Gastrocnemius medialis (tissue), 4 donors: ENCODE results near the gene IL17C. TPM values are rescaled to one million over a fixed set of nuclear protein-coding genes. Genes with fewer than 3 reads are reported as not detected.
A peak's percentile ranks its signal among the peaks of the same experiment; 100 is the strongest.

ENCODE experiments used
- ATAC-seq, 2 donors: fragments of 150-250 bp; one replicate each; pipeline ENCODE4 v1.9.1; 2016
- DNase-seq, 2 donors: peaks; one replicate each; pipeline ENCODE4 v3.0.0-alpha.2; 2019
- H3K27ac ChIP-seq, 4 donors: fragments of 200-600 bp; sonication (generic); 1 replicate in 1 of 4; 2 replicates in 3 of 4; pipeline ENCODE4 v1.5.1; 2016 to 2018; ENCODE audit warnings: mild to moderate bottlenecking in 2 of 4, moderate library complexity in 1 of 4
- H3K27me3 ChIP-seq, 3 donors: fragments of 200-600 bp; sonication (generic) in 2 of 3; 1 replicate in 1 of 3; 2 replicates in 2 of 3; pipeline versions ENCODE4 v1.5.1 to v1.6.0; 2016 to 2019; ENCODE audit warnings: mild to moderate bottlenecking in 1 of 3, moderate library complexity in 1 of 3
- H3K36me3 ChIP-seq, 2 donors: fragments of 200-600 bp; sonication (generic) in 1 of 2; one replicate each; pipeline ENCODE4 v1.5.1; 2017 to 2018
- H3K4me1 ChIP-seq, 2 donors: fragments of 200-600 bp; sonication (generic) in 1 of 2; one replicate each; pipeline ENCODE4 v1.5.1; 2016 to 2017; ENCODE audit warnings: mild to moderate bottlenecking in 2 of 2
- H3K4me3 ChIP-seq, 4 donors: fragments of 200-600 bp; sonication (generic) in 3 of 4; 1 replicate in 1 of 4; 2 replicates in 3 of 4; pipeline ENCODE4 v1.5.1; 2016 to 2019; ENCODE audit warnings: mild to moderate bottlenecking in 2 of 4
- H3K9me3 ChIP-seq, 3 donors: fragments of 200-600 bp; sonication (generic) in 2 of 3; 1 replicate in 1 of 3; 2 replicates in 2 of 3; pipeline ENCODE4 v1.5.1; 2016 to 2019
- POLR2A ChIP-seq, 2 donors: fragments of 450-650 bp; IDR thresholded peaks; one replicate each; pipeline ENCODE4 v1.6.1; 2017; ENCODE audit warnings: antibody characterized with exemption in 2 of 2, mild to moderate bottlenecking in 2 of 2, moderate library complexity in 2 of 2
- in situ Hi-C, 4 donors: fragments of 200-750 bp; cut with MboI; loops; one replicate each; pipeline versions ENCODE4 v1.15.0 to v1.8.0; 2017; ENCODE audit warnings: low sequenced_read_pairs in 4 of 4
- intact Hi-C: fragments of 100-400 bp; cut with DNase I; formaldehyde crosslinking; loops from one replicate; pipeline ENCODE4 v1.15.1; 2023; ENCODE audit warnings: low total_unique reads
- total RNA-seq, 4 donors: library from RNA; depleted of rRNA; stranded (reverse); fragments of >200 nt; gene quantifications; one replicate each; pipeline versions ENCODE4 v1.1.0 to v1.2.3, GENCODE V29; 2016
- TF ChIP-seq, protein P1 (sequence below), 5 experiments: fragments of 450-650 bp in 3 of 5; fragments of 200-600 bp in 2 of 5; sonication (generic) in 2 of 5; IDR thresholded peaks in 4 of 5; conservative IDR thresholded peaks in 1 of 5; 1 replicate in 4 of 5; 2 replicates in 1 of 5; pipeline ENCODE4 v1.5.1; 2016 to 2019; ENCODE audit warnings: antibody characterized with exemption in 5 of 5, mild to moderate bottlenecking in 3 of 5, moderate library complexity in 3 of 5

Gene IL17C
- total RNA-seq, 4 donors from 2014 or later = not detected

- intact Hi-C loops (no loop called here), in situ Hi-C loops (no loop called here)
- DNase-seq = peak in 1 of 2 donors; percentile 50
- TF ChIP-seq POLR2A (IDR thresholded peaks at IDR 0.05) = no peak
- TF ChIP-seq, protein P1, sequence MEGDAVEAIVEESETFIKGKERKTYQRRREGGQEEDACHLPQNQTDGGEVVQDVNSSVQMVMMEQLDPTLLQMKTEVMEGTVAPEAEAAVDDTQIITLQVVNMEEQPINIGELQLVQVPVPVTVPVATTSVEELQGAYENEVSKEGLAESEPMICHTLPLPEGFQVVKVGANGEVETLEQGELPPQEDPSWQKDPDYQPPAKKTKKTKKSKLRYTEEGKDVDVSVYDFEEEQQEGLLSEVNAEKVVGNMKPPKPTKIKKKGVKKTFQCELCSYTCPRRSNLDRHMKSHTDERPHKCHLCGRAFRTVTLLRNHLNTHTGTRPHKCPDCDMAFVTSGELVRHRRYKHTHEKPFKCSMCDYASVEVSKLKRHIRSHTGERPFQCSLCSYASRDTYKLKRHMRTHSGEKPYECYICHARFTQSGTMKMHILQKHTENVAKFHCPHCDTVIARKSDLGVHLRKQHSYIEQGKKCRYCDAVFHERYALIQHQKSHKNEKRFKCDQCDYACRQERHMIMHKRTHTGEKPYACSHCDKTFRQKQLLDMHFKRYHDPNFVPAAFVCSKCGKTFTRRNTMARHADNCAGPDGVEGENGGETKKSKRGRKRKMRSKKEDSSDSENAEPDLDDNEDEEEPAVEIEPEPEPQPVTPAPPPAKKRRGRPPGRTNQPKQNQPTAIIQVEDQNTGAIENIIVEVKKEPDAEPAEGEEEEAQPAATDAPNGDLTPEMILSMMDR (IDR thresholded peaks at IDR 0.05 in 4 of 5, conservative IDR thresholded peaks at IDR 0.05 in 1 of 5) = peak in 2 of 5 experiments; percentile 28 to 30
- no peaks in the 10 kb centered on the region for H3K9me3 ChIP-seq
- peak; percentile 11 to 37 for ATAC-seq
- peak overlapping the region; percentile 75 to 84 (median 82) for H3K27ac ChIP-seq
- no peaks in the 10 kb centered on the region for H3K27me3 ChIP-seq
- H3K4me1 ChIP-seq = peaks cover 46 to 50% of the 10 kb centered on the region in 2 donors
- H3K4me3 ChIP-seq = no peak overlapping the region
- H3K36me3 ChIP-seq = no peaks in the 10 kb centered on the region
Observed at GRCh38 chr16:88672776-88673175, 34.4 kb downstream of the IL17C start.

DNA sequence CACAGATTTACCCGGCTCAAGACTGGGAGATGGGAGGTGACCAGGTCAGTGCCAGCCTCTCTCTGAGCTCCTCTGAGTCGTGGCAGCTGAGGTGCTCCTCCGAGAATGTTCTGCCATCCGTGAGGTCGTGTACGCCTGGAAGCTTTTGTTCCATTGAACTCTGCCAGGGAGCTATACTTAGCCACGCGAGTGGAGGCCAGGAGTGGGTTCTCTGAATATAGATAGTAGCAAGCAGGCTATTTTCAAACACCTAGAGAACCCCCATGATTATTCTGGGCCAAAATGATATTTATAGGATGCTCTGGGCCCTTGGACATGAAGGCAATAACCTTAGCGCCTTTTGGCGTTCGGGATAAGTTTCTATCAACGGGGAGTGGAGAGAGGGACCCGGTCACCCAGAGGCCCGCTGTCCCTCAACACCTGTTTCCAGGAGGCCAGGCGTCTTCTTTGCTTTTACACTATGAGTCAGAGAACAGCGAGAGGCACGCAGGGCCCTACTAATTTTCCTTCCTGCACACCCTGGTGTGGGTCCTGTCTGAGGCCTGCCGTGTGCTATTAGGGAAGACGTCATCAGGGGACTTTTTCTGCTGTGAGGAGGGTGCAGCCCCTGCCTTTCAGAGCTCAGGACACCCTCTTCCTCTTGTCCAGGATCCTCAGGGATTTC, 35.5 kb downstream of the IL17C start:
- no peaks in the 10 kb centered on the region for H3K27me3 ChIP-seq
- peak overlapping the region in 1 of 4 donors; percentile 2 for H3K4me3 ChIP-seq
- H3K27ac ChIP-seq = peak overlapping the region; percentile 75 to 84 (median 82)
- no peaks in the 10 kb centered on the region for H3K9me3 ChIP-seq
- peak; percentile 79 to 85 for ATAC-seq
- DNase-seq = peak; percentile 39 to 66
- no peaks in the 10 kb centered on the region for H3K36me3 ChIP-seq
- intact Hi-C loops (loop anchor here (1.0 kb wide), 1 partner anchor 12 kb away; the partner anchor contains the start of gene SNAI3), in situ Hi-C loops (no loop called here)
- TF ChIP-seq, protein P1 (IDR thresholded peaks at IDR 0.05 in 4 of 5, conservative IDR thresholded peaks at IDR 0.05 in 1 of 5) = no peak
- peak in 1 of 2 donors; percentile 16 for TF ChIP-seq POLR2A (IDR thresholded peaks at IDR 0.05)
- H3K4me1 ChIP-seq = peaks cover 46 to 57% of the 10 kb centered on the region in 2 donors

DNA sequence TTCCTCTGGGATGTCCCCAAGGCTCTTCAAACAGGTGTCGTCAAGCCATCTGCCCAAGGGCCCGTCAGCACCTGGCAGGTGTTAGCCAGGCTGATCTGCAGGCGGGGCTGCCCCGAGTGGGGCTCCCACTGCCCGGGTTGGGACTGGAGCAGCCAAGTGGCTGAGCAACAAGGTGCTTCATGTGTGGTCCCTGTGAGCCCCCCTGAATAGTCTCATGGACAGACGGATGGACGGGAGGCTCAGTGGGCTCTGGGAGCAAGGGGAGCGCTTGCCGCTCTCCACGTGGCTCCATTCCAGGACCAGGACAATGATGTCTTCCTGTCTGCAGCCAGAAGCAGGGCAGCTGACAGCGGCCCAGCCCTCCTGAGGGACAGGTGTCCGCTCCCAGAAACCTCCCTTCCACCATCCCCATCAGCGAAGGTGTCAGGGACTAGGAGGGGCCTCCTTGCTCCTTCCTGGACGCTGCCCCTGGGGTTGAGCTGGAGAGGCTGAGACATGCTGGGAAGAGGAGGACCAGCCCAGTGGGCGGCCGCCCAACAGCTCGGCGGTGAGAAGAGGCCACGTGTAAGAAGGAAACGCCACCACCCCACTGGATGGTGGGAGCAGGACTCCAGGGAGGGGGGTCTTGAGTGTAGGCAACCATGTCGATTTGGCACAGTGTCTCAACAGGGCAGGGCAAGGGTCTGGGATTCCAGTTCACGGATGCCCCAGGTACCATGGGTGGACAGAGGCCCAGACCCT, 38.3 kb downstream of the IL17C start:
- peaks cover 41 to 57% of the 10 kb centered on the region in 2 donors for H3K4me1 ChIP-seq
- H3K36me3 ChIP-seq = no peaks in the 10 kb centered on the region
- ATAC-seq = no peak
- TF ChIP-seq, protein P1 (IDR thresholded peaks at IDR 0.05 in 4 of 5, conservative IDR thresholded peaks at IDR 0.05 in 1 of 5) = no peak
- TF ChIP-seq POLR2A (IDR thresholded peaks at IDR 0.05) = no peak
- H3K9me3 ChIP-seq = no peaks in the 10 kb centered on the region
- no peak for DNase-seq
- no peaks in the 10 kb centered on the region for H3K27me3 ChIP-seq
- intact Hi-C loops = no loop called here
- in situ Hi-C loops = no loop called here
- H3K4me3 ChIP-seq = no peak overlapping the region
- peak overlapping the region in 2 of 4 donors; percentile 75 to 83 for H3K27ac ChIP-seq

- DNase-seq = no peak
- no peaks in the 10 kb centered on the region for H3K36me3 ChIP-seq
- no peak overlapping the region for H3K4me3 ChIP-seq
- no peak for ATAC-seq
- H3K4me1 ChIP-seq = peaks cover 41 to 53% of the 10 kb centered on the region in 2 donors
- H3K27ac ChIP-seq = peak overlapping the region in 1 of 4 donors; percentile 75
- H3K27me3 ChIP-seq = no peaks in the 10 kb centered on the region
- no peak for TF ChIP-seq POLR2A (IDR thresholded peaks at IDR 0.05)
- TF ChIP-seq, protein P1 (IDR thresholded peaks at IDR 0.05 in 4 of 5, conservative IDR thresholded peaks at IDR 0.05 in 1 of 5) = no peak
- H3K9me3 ChIP-seq = no peaks in the 10 kb centered on the region
- in situ Hi-C loops (no loop called here), intact Hi-C loops (no loop called here)
Observed at GRCh38 chr16:88677721-88678120, 39.3 kb downstream of the IL17C start.
